AG04450 (cell line): ENCODE results near the gene NADSYN1. TPM values are rescaled to one million over a fixed set of nuclear protein-coding genes. Genes with fewer than 3 reads are reported as not detected.

Experiments used
- polyA plus RNA-seq: library from polyadenylated mRNA; depleted of rRNA; stranded (reverse); fragments of >200 nt; gene quantifications from 2 replicates; pipeline ENCODE4 v1.2.3, GENCODE V29; 2011; rRNA removed
- small RNA-seq: library from RNA; depleted of rRNA; stranded (forward); fragments of <200 nt; gene quantifications from one replicate; pipeline ENCODE3, GENCODE V24; 2012; ENCODE audit warnings: low read depth; ENCODE audit not compliant: insufficient read length

The NADSYN1 gene
- polyA plus RNA-seq, 1 experiment = 39.0 TPM

Small RNA genes within 50 kb of the gene (small RNA-seq; reads per million reads assigned to genes)
- gene MIR6754 = not detected

Other genes starting within 250 kb of the NADSYN1 start
- 0.72 and 0.77 TPM in 2 replicates for gene SHANK2, start 200.6 kb upstream of the NADSYN1 start, polyA plus RNA-seq
- gene DHCR7, start 4.8 kb upstream of the NADSYN1 start, polyA plus RNA-seq = 40.2 and 45.8 TPM in 2 replicates
- not detected in 2 replicates for gene KRTAP5-7, start 74.1 kb downstream of the NADSYN1 start, polyA plus RNA-seq
- 0.06 TPM in 1 of 2 replicates, not detected in the other for gene KRTAP5-8, start 84.8 kb downstream of the NADSYN1 start, polyA plus RNA-seq
- not detected in 2 replicates for gene KRTAP5-9, start 95.2 kb downstream of the NADSYN1 start, polyA plus RNA-seq
- gene KRTAP5-10, start 112.4 kb downstream of the NADSYN1 start, polyA plus RNA-seq = not detected in 2 replicates
- not detected in 2 replicates for gene KRTAP5-11, start 129.7 kb downstream of the NADSYN1 start, polyA plus RNA-seq